ENCODE data around the gene ZNF783. TPM values are rescaled to one million over a fixed set of nuclear protein-coding genes. Genes with fewer than 3 reads are reported as not detected.
"Not testable (repeated sequence)": the region's sequence is repeated elsewhere in the genome, so short reads cannot be mapped to it uniquely, and the experiment has no call there.

The ZNF783 gene
- total and polyA plus RNA-seq, 5 donors: 3.5 to 7.4 (median 6.8) TPM

GRCh38 chr7:149261316-149261828 is 624 bp upstream of the ZNF783 start:
- H3K4me1 ChIP-seq (ENCODE audit: control insufficient read depth, insufficient read depth, low read length): no peaks in the 10 kb centered on the region
- ATAC-seq (peak; percentile 1 to 41), DNase-seq (no peak)
- no peaks in the 10 kb centered on the region for H3K27me3 ChIP-seq (ENCODE audit: control insufficient read depth, insufficient read depth)
- 5% methylated on average over 16 of the region's 16 CpGs for WGBS
- no peaks in the 10 kb centered on the region for H3K9me3 ChIP-seq (ENCODE audit: control insufficient read depth, low read length)
- H3K27ac ChIP-seq (ENCODE audit: low read length): peak overlapping the region; percentile 13
- H3K4me3 ChIP-seq (ENCODE audit: low read length): peak overlapping the region; percentile 65
- intact Hi-C loops (cut with DNase I): no loop called here

- intact Hi-C loops (cut with DNase I): no loop called here
- ATAC-seq: no peak
- DNase-seq: no peak
- Histone ChIP-seq H3K27me3 (ENCODE audit: control insufficient read depth, insufficient read depth) (no peaks in the 10 kb centered on the region), H3K27ac (ENCODE audit: low read length) (no peak overlapping the region), H3K4me3 (ENCODE audit: low read length) (no peak overlapping the region), H3K9me3 (ENCODE audit: control insufficient read depth, low read length) (no peaks in the 10 kb centered on the region), H3K4me1 (ENCODE audit: control insufficient read depth, insufficient read depth, low read length) (no peaks in the 10 kb centered on the region)
- 95% methylated on average over 21 of the region's 21 CpGs for WGBS
These were observed 4.5 kb downstream of the ZNF783 start for GRCh38 chr7:149266451-149266850.

- ATAC-seq (no peak), DNase-seq (no peak)
- no peaks in the 10 kb centered on the region for H3K4me1 ChIP-seq (ENCODE audit: control insufficient read depth, insufficient read depth, low read length)
- H3K27me3 ChIP-seq (ENCODE audit: control insufficient read depth, insufficient read depth): no peaks in the 10 kb centered on the region
- H3K27ac ChIP-seq (ENCODE audit: low read length): no peak overlapping the region
- WGBS: 97% methylated on average over 8 of the region's 8 CpGs
- H3K4me3 ChIP-seq (ENCODE audit: low read length): no peak overlapping the region
- no peaks in the 10 kb centered on the region for H3K9me3 ChIP-seq (ENCODE audit: control insufficient read depth, low read length)
- intact Hi-C loops (cut with DNase I): no loop called here
These were observed 5.7 kb downstream of the ZNF783 start for GRCh38 chr7:149267733-149268132.

- WGBS: 99% methylated on average over 8 of the region's 8 CpGs
- H3K4me3 ChIP-seq (ENCODE audit: low read length); intact Hi-C loops (cut with DNase I); H3K27ac ChIP-seq (ENCODE audit: low read length); H3K27me3 ChIP-seq (ENCODE audit: control insufficient read depth, insufficient read depth); H3K9me3 ChIP-seq (ENCODE audit: control insufficient read depth, low read length); H3K4me1 ChIP-seq (ENCODE audit: control insufficient read depth, insufficient read depth, low read length); ATAC-seq: not testable (repeated sequence)
- peak in 1 of 3 donors; percentile 4 for DNase-seq
These were observed 12.4 kb downstream of the ZNF783 start for GRCh38 chr7:149274424-149274823.

- no peaks in the 10 kb centered on the region for H3K27me3 ChIP-seq (ENCODE audit: control insufficient read depth, insufficient read depth)
These were observed 15.9 kb downstream of the ZNF783 start for GRCh38 chr7:149277871-149278270.

GRCh38 chr7:149278396-149278795 is 16.4 kb downstream of the ZNF783 start:
- H3K4me3 ChIP-seq (ENCODE audit: low read length): no peak overlapping the region
- no peak for DNase-seq
- intact Hi-C loops (cut with DNase I): no loop called here
- H3K27ac ChIP-seq (ENCODE audit: low read length): no peak overlapping the region
- no peak for ATAC-seq
- WGBS: 94% methylated on average over 11 of the region's 11 CpGs
- no peaks in the 10 kb centered on the region for H3K4me1 ChIP-seq (ENCODE audit: control insufficient read depth, insufficient read depth, low read length)
- no peaks in the 10 kb centered on the region for H3K9me3 ChIP-seq (ENCODE audit: control insufficient read depth, low read length)
- no peaks in the 10 kb centered on the region for H3K27me3 ChIP-seq (ENCODE audit: control insufficient read depth, insufficient read depth)

More at GRCh38 chr7:149277871-149278270, 15.9 kb downstream of the ZNF783 start:
- H3K27ac ChIP-seq (ENCODE audit: low read length): no peak overlapping the region
- ATAC-seq: no peak
- H3K9me3 ChIP-seq (ENCODE audit: control insufficient read depth, low read length): no peaks in the 10 kb centered on the region
- WGBS: 96% methylated on average over 9 of the region's 9 CpGs
- no peak overlapping the region for H3K4me3 ChIP-seq (ENCODE audit: low read length)
- intact Hi-C loops (cut with DNase I): no loop called here
- no peak for DNase-seq
- H3K4me1 ChIP-seq (ENCODE audit: control insufficient read depth, insufficient read depth, low read length): no peaks in the 10 kb centered on the region

- Histone ChIP-seq H3K27ac (ENCODE audit: low read length) (no peak overlapping the region), H3K4me1 (ENCODE audit: control insufficient read depth, insufficient read depth, low read length) (no peaks in the 10 kb centered on the region), H3K27me3 (ENCODE audit: control insufficient read depth, insufficient read depth) (no peaks in the 10 kb centered on the region), H3K4me3 (ENCODE audit: low read length) (no peak overlapping the region), H3K9me3 (ENCODE audit: control insufficient read depth, low read length) (no peaks in the 10 kb centered on the region)
- WGBS: 94% methylated on average over 17 of the region's 17 CpGs
- ATAC-seq (no peak), DNase-seq (no peak)
- intact Hi-C loops (cut with DNase I): no loop called here
These were observed 17.2 kb downstream of the ZNF783 start for GRCh38 chr7:149279111-149279743.

- ATAC-seq (no peak), DNase-seq (no peak)
- Histone ChIP-seq H3K9me3 (ENCODE audit: control insufficient read depth, low read length) (no peaks in the 10 kb centered on the region), H3K4me1 (ENCODE audit: control insufficient read depth, insufficient read depth, low read length) (no peaks in the 10 kb centered on the region), H3K27ac (ENCODE audit: low read length) (no peak overlapping the region), H3K27me3 (ENCODE audit: control insufficient read depth, insufficient read depth) (no peaks in the 10 kb centered on the region), H3K4me3 (ENCODE audit: low read length) (no peak overlapping the region)
- intact Hi-C loops (cut with DNase I): no loop called here
- 92% methylated on average over 9 of the region's 9 CpGs for whole genome bisulfite sequencing
These were observed 18.2 kb downstream of the ZNF783 start for GRCh38 chr7:149280151-149280550.

GRCh38 chr7:149280661-149281507 is 18.9 kb downstream of the ZNF783 start:
- 92% methylated on average over 8 of the region's 8 CpGs for WGBS
- H3K9me3 ChIP-seq (ENCODE audit: control insufficient read depth, low read length): no peaks in the 10 kb centered on the region
- intact Hi-C loops (cut with DNase I): no loop called here
- H3K4me3 ChIP-seq (ENCODE audit: low read length): no peak overlapping the region
- no peak for DNase-seq
- H3K27me3 ChIP-seq (ENCODE audit: control insufficient read depth, insufficient read depth): no peaks in the 10 kb centered on the region
- no peak overlapping the region for H3K27ac ChIP-seq (ENCODE audit: low read length)
- ATAC-seq: no peak
- H3K4me1 ChIP-seq (ENCODE audit: control insufficient read depth, insufficient read depth, low read length): no peaks in the 10 kb centered on the region

GRCh38 chr7:149281508-149282330 is 19.7 kb downstream of the ZNF783 start:
- ATAC-seq: no peak
- WGBS: 94% methylated on average over 59 of the region's 59 CpGs
- intact Hi-C loops (cut with DNase I): no loop called here

GRCh38 chr7:149282331-149282655 is 20.3 kb downstream of the ZNF783 start:
- no peak for ATAC-seq
- H3K4me1 ChIP-seq (ENCODE audit: control insufficient read depth, insufficient read depth, low read length): no peaks in the 10 kb centered on the region
- no peaks in the 10 kb centered on the region for H3K27me3 ChIP-seq (ENCODE audit: control insufficient read depth, insufficient read depth)
- 83% methylated on average over 5 of the region's 5 CpGs for WGBS
- H3K9me3 ChIP-seq (ENCODE audit: control insufficient read depth, low read length): no peaks in the 10 kb centered on the region
- no peak overlapping the region for H3K4me3 ChIP-seq (ENCODE audit: low read length)
- no peak for DNase-seq
- intact Hi-C loops (cut with DNase I): no loop called here
- H3K27ac ChIP-seq (ENCODE audit: low read length): no peak overlapping the region

More at GRCh38 chr7:149281508-149282330, 19.7 kb downstream of the ZNF783 start:
- peak in 1 of 3 donors; percentile 56 for DNase-seq
- Histone ChIP-seq H3K4me1 (ENCODE audit: control insufficient read depth, insufficient read depth, low read length) (no peaks in the 10 kb centered on the region), H3K27me3 (ENCODE audit: control insufficient read depth, insufficient read depth) (no peaks in the 10 kb centered on the region), H3K9me3 (ENCODE audit: control insufficient read depth, low read length) (no peaks in the 10 kb centered on the region), H3K4me3 (ENCODE audit: low read length) (no peak overlapping the region), H3K27ac (ENCODE audit: low read length) (no peak overlapping the region)

Data from right cardiac atrium (tissue), 5 donors.